Astrocyte (in vitro differentiated cells and primary cell): ENCODE data around the gene MTA3. TPM values are rescaled to one million over a fixed set of nuclear protein-coding genes. Genes with fewer than 3 reads are reported as not detected.

Source experiments
- DNase-seq: peaks from one replicate; pipeline ENCODE4 v3.0.0-alpha.2; 2010; ENCODE audit warnings: low read depth
- FAIRE-seq: peaks from 2 replicates; lab custom pipeline; 2011; peaks lifted over from hg19 to GRCh38; lab: Jason Lieb, UNC
- H2AFZ ChIP-seq: 2 replicates; pipeline ENCODE4 v1.6.0; 2012; ENCODE audit warnings: low read depth, low read length, inconsistent platforms
- H3K27ac ChIP-seq: 2 replicates; pipeline ENCODE4 v1.5.1; 2011; ENCODE audit warnings: low read depth, low read length, inconsistent platforms
- H3K27me3 ChIP-seq: 2 replicates; pipeline ENCODE4 v1.6.0; 2011; ENCODE audit warnings: low read length, inconsistent platforms; ENCODE audit not compliant: insufficient read depth
- H3K36me3 ChIP-seq: 2 replicates; pipeline ENCODE4 v1.5.1; 2011; ENCODE audit warnings: low read length, inconsistent platforms; ENCODE audit not compliant: insufficient read depth
- H3K4me1 ChIP-seq: 2 replicates; pipeline ENCODE4 v1.5.1; 2011; ENCODE audit warnings: low read length, inconsistent platforms; ENCODE audit not compliant: insufficient read depth
- H3K4me2 ChIP-seq: 2 replicates; pipeline ENCODE4 v1.6.0; 2012; ENCODE audit warnings: low read length, inconsistent platforms
- H3K4me3 ChIP-seq: 2 replicates; pipeline ENCODE4 v1.5.1; 2011; ENCODE audit warnings: low read depth, mild to moderate bottlenecking, low read length, inconsistent platforms; ENCODE audit not compliant: insufficient read depth
- H3K79me2 ChIP-seq: 2 replicates; pipeline ENCODE4 v1.6.0; 2012; ENCODE audit warnings: mild to moderate bottlenecking, low read length, inconsistent platforms; ENCODE audit not compliant: insufficient read depth
- H3K9ac ChIP-seq: 2 replicates; pipeline ENCODE4 v1.6.0; 2012; ENCODE audit warnings: mild to moderate bottlenecking, low read length, inconsistent platforms
- H3K9me3 ChIP-seq: 2 replicates; pipeline ENCODE4 v1.5.1; 2012; ENCODE audit warnings: low read depth, mild to moderate bottlenecking, low read length, inconsistent platforms; ENCODE audit not compliant: insufficient read depth
- H4K20me1 ChIP-seq: 2 replicates; pipeline ENCODE4 v1.6.0; 2012; ENCODE audit warnings: low read length, inconsistent platforms; ENCODE audit not compliant: insufficient read depth
- H3K27ac Mint-ChIP-seq: one replicate; pipeline ENCODE4 v1.8.0; 2021; ENCODE audit warnings: mild to moderate bottlenecking, mixed read lengths; ENCODE audit not compliant: unreplicated experiment
- H3K27me3 Mint-ChIP-seq: one replicate; pipeline ENCODE4 v1.8.0; 2021; ENCODE audit warnings: low read depth, mixed read lengths; ENCODE audit not compliant: unreplicated experiment
- H3K36me3 Mint-ChIP-seq: one replicate; pipeline ENCODE4 v1.8.0; 2021; ENCODE audit warnings: low read depth, mixed read lengths; ENCODE audit not compliant: unreplicated experiment
- H3K4me1 Mint-ChIP-seq: one replicate; pipeline ENCODE4 v1.8.0; 2021; ENCODE audit warnings: low read depth, mixed read lengths; ENCODE audit not compliant: unreplicated experiment
- H3K4me3 Mint-ChIP-seq: one replicate; pipeline ENCODE4 v1.8.0; 2021; ENCODE audit warnings: mild to moderate bottlenecking, moderate library complexity, mixed read lengths; ENCODE audit not compliant: unreplicated experiment
- H3K9me3 Mint-ChIP-seq: one replicate; pipeline ENCODE4 v1.8.0; 2021; ENCODE audit warnings: mild to moderate bottlenecking, mixed read lengths; ENCODE audit not compliant: unreplicated experiment
- CTCF ChIP-seq: IDR thresholded peaks from 2 replicates; pipeline ENCODE4 v1.5.1; 2011; ENCODE audit warnings: low read depth, mild to moderate bottlenecking, inconsistent platforms, low read length, moderate library complexity; ENCODE audit not compliant: insufficient read depth
- EZH2 ChIP-seq: IDR thresholded peaks from 2 replicates; pipeline ENCODE4 v1.6.1; 2012; ENCODE audit warnings: mild to moderate bottlenecking, low read length, inconsistent platforms; ENCODE audit not compliant: insufficient read depth
- total RNA-seq: library from RNA; stranded (reverse); gene quantifications from 2 replicates; pipeline ENCODE4 v1.2.1, GENCODE V29; 2021

Gene MTA3
- total RNA-seq, 1 donor from 2014 or later: 69.4 TPM

GRCh38 chr2:42713920-42714319, 145.5 kb downstream of the MTA3 start:
- Histone ChIP-seq H3K36me3 (peaks cover 4% of the 10 kb centered on the region), H2AFZ (no peak overlapping the region), H3K9me3 (no peaks in the 10 kb centered on the region), H3K4me1 (no peaks in the 10 kb centered on the region), H3K4me2 (no peak overlapping the region), H3K79me2 (no peaks in the 10 kb centered on the region), H3K9ac (no peak overlapping the region), H3K27ac (no peak overlapping the region), H3K27me3 (no peaks in the 10 kb centered on the region), H4K20me1 (no peaks in the 10 kb centered on the region), H3K4me3 (no peak overlapping the region)
- Mint-ChIP-seq H3K4me1 (peaks cover 8% of the 10 kb centered on the region), H3K9me3 (no peaks in the 10 kb centered on the region), H3K36me3 (peaks cover 4% of the 10 kb centered on the region), H3K27me3 (no peaks in the 10 kb centered on the region), H3K4me3 (no peak overlapping the region), H3K27ac (no peak overlapping the region)
- FAIRE-seq (no peak), DNase-seq (no peak)
- TF ChIP-seq CTCF (no peak), EZH2 (no peak)

GRCh38 chr2:42714686-42715085, 146.3 kb downstream of the MTA3 start:
- Histone ChIP-seq H3K4me3 (no peak overlapping the region), H3K4me1 (no peaks in the 10 kb centered on the region), H2AFZ (no peak overlapping the region), H3K27me3 (no peaks in the 10 kb centered on the region), H3K4me2 (no peak overlapping the region), H3K36me3 (peaks cover 4% of the 10 kb centered on the region), H3K27ac (no peak overlapping the region), H3K9me3 (no peaks in the 10 kb centered on the region), H3K79me2 (no peaks in the 10 kb centered on the region), H4K20me1 (no peaks in the 10 kb centered on the region), H3K9ac (no peak overlapping the region)
- H3K9me3 Mint-ChIP-seq: no peaks in the 10 kb centered on the region
- H3K4me3 Mint-ChIP-seq: no peak overlapping the region
- H3K27me3 Mint-ChIP-seq: no peaks in the 10 kb centered on the region
- no peak for DNase-seq
- no peaks in the 10 kb centered on the region for H3K36me3 Mint-ChIP-seq
- no peak for FAIRE-seq
- H3K27ac Mint-ChIP-seq: no peak overlapping the region
- peaks cover 8% of the 10 kb centered on the region for H3K4me1 Mint-ChIP-seq
- no peak for TF ChIP-seq CTCF
- TF ChIP-seq EZH2: no peak

- no peak overlapping the region for H3K4me3 Mint-ChIP-seq
- Histone ChIP-seq H2AFZ (no peak overlapping the region), H3K79me2 (no peaks in the 10 kb centered on the region), H3K4me2 (peak overlapping the region; percentile 55), H4K20me1 (no peaks in the 10 kb centered on the region), H3K4me1 (peaks cover 3% of the 10 kb centered on the region), H3K9ac (peak overlapping the region; percentile 20), H3K9me3 (no peaks in the 10 kb centered on the region), H3K4me3 (no peak overlapping the region), H3K36me3 (no peaks in the 10 kb centered on the region), H3K27me3 (no peaks in the 10 kb centered on the region), H3K27ac (no peak overlapping the region)
- peaks cover 7% of the 10 kb centered on the region for H3K36me3 Mint-ChIP-seq
- no peaks in the 10 kb centered on the region for H3K27me3 Mint-ChIP-seq
- no peak for DNase-seq
- H3K9me3 Mint-ChIP-seq: no peaks in the 10 kb centered on the region
- peaks cover 19% of the 10 kb centered on the region for H3K4me1 Mint-ChIP-seq
- no peak for FAIRE-seq
- TF ChIP-seq CTCF: no peak
- TF ChIP-seq EZH2: no peak
- H3K27ac Mint-ChIP-seq: peak overlapping the region; percentile 81
Observed at GRCh38 chr2:42721898-42722297, 153.5 kb downstream of the MTA3 start.
